DMS153 treated with DMSO at 0.1 percent for 48 hours (cell line): ENCODE results near the gene MED23.
"Not testable (repeated sequence)": the region's sequence is repeated elsewhere in the genome, so short reads cannot be mapped to it uniquely, and the experiment has no call there.

Experiments used
- DNase-seq: peaks from one replicate; lab custom pipeline; 2025; ENCODE audit not compliant: unreplicated experiment; lab: John Stamatoyannopoulos, UW

Gene MED23

GRCh38 chr6:131574686-131575085, 53.4 kb downstream of the MED23 start:
- DNase-seq = no peak

GRCh38 chr6:131574133-131574532, 53.9 kb downstream of the MED23 start:
- no peak for DNase-seq

GRCh38 chr6:131572686-131573415, 55.2 kb downstream of the MED23 start, which contains the start of gene ARG1:
ARG1 (plus strand) TSS chr6:131573226; CDS start chr6:131573283, 57 bp downstream.
- DNase-seq = no peak

- DNase-seq = no peak
These were observed 59.3 kb downstream of the MED23 start for GRCh38 chr6:131568726-131569125.

DNA sequence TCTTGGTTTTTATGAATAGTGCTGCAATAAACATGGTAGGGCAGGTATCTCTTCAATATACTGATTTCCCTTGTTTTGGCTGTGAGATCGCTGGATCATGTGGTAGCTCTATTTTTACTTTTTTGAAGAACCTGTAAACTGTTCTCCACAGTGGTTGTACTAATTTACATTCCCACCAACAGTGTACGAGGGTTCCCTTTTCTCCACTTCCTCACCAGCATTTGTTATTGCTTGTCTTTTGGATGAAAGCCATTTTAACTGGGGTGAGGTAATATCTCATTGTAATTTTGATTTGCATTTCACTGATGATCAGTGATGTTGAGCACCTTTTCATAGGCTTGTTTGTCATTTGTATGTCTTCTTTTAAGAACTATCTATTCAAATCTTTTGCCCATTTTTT, 63.0 kb downstream of the MED23 start:
- no peak for DNase-seq

DNA sequence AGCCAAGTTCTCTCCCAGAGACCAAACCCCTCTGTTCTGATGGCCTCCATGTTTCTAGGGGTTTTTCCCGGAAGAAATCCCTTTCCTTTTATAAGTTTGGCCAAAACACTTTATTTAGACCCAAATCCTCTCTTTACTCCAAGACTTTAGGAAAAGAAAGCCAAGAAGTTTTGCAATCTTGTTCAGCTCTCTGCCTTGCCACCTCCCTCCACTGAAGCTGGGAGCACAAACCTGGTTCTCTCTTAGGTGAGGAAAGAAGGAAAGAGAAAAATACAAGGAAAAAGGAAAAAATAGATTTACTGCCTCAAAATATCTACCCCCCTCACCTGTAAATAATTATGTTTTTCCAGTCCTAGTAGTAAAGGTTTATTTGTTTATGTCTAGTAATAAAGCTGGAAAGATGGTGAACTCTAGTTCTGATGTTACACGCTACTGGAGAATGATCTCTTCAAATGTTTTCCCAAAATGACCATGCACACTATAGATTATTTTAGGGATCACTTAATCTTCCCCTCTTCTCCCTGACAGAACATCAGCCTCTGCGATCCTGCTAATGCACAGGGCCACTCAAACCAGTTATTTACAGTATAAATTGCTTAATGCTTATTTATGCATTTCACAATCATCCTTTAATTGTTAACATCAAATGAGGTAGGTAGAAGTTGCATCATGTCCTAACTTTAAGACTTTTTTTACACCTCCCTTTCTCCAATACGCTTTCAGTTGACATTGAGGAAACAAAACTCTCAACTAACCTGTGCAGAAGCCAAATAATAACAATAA, 65.9 kb downstream of the MED23 start:
- DNase-seq = no peak

- DNase-seq = no peak
These were observed 69.1 kb downstream of the MED23 start for GRCh38 chr6:131558922-131559321.

DNA sequence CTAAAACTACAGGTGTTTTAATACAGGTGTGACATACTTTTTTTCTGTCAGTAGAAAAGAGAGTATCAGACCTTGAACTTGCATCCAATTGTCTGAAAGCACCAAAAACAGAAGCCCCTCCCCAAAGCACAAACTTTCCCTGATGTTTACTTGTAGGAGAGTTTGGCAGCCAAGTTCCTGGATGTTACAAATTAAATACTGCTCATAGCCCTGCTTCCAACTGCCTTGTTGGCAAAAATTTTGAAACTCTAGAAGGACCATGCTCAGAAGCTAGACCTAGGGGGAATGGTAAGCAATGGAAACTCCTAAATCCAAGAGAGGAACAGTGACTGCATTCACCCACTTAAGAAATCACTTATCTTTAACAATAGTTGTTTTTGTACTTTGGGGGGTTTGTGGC, 72.0 kb downstream of the MED23 start:
- no peak for DNase-seq

DNA sequence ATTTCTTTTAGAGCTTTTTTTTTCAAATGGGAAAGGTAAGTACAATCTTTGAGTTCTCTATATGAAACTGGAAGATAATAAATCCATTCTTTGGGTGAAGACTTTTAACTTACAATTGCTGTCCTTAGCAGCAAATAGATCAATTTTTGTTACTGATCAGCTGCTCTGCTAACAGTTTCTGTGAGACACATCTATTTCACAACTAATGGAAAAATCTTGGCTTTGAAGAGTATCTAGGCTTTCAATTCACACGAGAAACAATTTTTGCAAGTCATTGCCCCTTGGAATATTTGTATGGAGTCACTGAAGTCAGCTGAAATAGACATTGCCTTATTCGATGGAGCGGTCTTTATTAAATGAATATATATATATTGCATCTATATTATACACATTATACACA, 75.5 kb downstream of the MED23 start:
- no peak for DNase-seq

DNA sequence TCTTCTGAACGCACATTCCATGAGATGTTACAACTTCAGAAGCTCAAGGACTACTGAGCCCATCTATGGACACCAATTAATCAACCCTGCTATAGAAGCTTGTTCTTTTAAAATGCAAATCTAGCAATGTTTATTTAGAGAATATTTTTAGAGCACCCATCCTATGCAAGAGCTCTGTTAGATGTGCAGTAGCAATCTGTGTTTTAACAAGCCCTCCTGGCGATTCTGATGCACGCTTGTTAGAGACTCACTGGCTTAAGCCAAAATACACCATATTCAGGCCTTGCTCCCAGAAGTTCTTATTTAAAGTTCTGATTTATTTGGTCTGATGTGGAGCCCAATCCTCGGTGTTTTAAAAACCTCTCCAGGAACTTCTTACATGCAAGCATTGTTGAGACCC, 76.1 kb downstream of the MED23 start:
- DNase-seq = no peak

DNA sequence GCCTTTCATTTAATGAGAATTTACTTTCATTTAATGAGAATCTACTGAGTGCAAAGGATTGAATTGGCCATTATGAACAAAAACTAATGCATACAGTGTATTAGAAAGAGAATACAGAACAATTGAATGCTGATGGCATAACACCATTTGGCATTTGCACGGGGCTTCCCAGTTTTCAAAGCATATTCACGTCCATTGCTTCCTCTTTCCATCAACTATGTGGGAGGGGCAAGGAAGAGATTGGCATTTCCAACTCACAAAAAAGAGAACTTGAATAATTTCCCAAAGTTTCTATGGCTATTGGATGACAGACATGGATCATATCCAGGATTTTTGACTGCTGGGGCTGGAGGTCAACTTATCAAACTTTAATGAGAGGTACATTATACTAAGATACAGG, 78.2 kb downstream of the MED23 start:
- DNase-seq = no peak

DNA sequence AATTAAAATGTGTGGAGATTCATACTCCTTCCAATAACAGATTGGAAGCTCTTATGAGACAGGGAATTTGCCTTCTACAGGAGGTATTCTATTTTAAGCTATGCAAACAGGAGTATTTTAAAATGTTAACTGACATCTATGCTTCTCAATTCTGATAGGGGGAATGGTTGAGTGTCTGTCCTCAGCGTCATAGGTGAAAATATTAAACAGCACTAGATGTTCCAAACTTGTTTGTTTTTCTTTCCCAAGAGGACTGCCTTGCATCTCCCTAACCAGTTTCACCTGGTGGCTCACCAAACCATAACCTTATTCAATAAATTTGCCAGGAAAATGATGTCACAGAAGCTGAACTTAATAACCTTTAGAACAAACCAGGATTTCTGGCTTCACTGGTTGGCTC, 79.6 kb downstream of the MED23 start:
- DNase-seq = no peak

DNA sequence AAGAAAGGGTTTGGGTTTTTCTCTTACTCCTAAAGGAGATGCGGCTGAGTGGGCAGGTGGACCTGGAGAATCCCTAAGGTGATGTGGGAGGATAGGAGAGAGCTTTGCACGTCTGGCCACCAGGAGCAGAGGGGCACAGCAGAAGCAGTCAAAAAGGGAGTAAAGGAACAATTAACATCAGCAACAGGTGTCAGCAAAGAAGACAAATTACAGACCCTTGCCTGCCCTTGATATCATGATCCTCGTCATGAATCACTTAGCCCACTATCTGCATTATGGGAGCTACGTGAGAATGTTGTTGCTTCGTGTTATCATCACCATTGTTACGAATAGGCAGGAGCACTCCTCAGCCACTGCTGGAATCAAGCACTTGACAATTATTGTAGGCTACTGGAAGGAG, 80.6 kb downstream of the MED23 start:
- DNase-seq = no peak

GRCh38 chr6:131545317-131545716, 82.7 kb downstream of the MED23 start:
- no peak for DNase-seq

- DNase-seq = not testable (repeated sequence)
These were observed 89.4 kb downstream of the MED23 start for GRCh38 chr6:131538615-131539014.

- DNase-seq = no peak
These were observed 95.4 kb downstream of the MED23 start for GRCh38 chr6:131532580-131533039.

GRCh38 chr6:131531681-131532080, 96.4 kb downstream of the MED23 start:
- DNase-seq = not testable (repeated sequence)

- not testable (repeated sequence) for DNase-seq
These were observed 97.1 kb downstream of the MED23 start for GRCh38 chr6:131530936-131531335.

DNA sequence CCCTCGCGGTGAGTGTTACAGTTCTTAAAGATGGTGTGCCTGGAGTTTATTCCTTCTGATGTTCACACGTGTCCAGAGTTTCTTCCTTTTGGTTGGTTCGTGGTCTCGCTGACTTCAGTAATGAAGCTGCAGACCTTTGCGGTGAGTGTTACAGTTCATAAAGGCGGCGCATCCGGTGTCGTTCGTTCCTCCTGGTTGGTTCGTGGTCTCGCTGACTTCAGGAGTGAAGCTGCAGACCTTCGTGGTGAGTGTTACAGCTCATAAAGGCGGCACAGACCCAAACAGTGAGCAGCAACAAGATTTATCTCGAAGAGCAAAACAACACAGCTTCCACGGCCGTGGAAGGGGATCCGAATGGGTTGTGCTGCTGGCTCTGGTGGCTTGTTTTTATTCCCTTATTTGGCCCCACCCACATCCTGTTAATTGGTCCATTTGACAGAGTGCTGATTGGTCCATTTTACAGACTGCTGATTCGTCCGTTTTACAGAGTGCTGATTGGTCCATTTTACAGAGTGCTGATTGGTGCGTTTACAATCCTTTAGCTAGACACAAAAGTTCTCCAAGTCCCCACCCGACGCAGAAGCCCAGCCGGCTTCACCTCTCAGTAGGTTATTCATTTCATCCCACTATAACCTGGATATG, 103.2 kb downstream of the MED23 start:
- DNase-seq = no peak

- DNase-seq = no peak
These were observed 103.9 kb downstream of the MED23 start for GRCh38 chr6:131523988-131524673.
